Colon (tissue), 2 donors: ENCODE measurements around the gene HNRNPR.
"Not testable (repeated sequence)": the region's sequence is repeated elsewhere in the genome, so short reads cannot be mapped to it uniquely, and the experiment has no call there.

Experiments used
- FAIRE-seq: peaks from 2 replicates; lab custom pipeline; 2012; peaks lifted over from hg19 to GRCh38; lab: Jason Lieb, UNC
- donor health status: control.
- donor health status: control.

Gene HNRNPR

DNA sequence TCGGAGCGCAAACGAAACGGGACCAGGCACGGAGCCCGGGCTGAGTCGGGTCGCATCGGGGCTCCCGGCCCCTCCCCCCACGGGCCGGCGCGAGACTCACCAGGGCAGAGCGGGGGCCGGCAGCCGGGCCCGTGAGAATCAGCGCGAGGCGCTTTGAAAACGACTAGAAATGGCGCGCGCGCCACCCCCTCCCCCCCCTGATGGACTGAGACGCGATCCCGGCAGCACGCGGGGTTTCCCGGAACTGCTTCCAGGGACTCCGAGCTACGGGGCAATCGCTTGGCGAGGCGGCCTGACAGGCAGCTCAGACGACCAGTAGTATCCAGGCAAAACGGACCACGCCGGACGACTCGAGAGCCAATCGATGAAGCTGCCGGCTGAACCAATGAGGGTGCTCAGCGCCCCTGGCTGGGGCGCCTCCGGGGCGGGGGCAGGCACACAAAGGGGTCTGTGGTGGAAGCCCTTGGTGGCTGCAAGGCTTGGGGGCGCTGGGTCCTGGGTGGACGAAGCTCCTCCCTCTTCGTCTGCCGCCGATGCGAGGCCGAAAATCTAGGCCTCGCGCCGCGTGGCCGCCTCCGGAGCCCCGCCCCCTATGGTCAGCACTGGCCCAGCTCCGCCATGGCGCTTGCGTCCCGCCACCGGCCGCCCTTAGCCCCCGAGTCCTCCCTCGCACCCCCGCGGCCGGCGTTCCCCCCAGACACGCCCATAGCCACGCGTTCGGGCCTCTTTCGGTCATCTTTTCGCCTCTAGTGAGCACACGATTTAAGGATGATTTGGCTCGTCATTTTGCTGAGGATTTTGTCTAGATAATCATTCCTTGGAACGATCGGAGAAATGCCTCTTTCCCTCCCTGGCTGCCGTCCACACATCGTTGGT is at the start of gene HNRNPR:
Gene HNRNPR, minus strand, starts transcription at position 174 of the 876 bp plus-strand sequence. CDS start 3,276 bp downstream, outside the sequence.
- FAIRE-seq = no peak

DNA sequence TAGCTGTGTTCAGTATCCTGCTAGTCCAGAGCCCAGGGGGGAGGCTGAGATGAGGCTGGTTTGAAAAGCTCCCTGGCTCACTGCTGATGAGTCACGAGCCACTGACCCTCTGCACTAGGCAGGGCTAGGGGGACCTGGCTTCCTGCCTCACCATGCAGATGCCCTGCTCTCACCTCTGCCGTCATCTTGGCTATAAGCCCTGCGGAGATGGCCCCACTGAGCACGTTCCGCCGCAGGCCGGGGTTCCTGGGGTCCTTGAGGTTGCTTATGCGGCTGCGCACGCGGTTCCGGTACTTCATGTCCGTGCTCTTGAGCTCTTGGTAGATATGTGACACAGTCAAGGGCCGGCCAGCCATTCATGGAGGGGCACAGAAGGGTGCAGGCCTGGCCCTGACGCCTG is 49.6 kb upstream of the HNRNPR start:
- no peak for FAIRE-seq

DNA sequence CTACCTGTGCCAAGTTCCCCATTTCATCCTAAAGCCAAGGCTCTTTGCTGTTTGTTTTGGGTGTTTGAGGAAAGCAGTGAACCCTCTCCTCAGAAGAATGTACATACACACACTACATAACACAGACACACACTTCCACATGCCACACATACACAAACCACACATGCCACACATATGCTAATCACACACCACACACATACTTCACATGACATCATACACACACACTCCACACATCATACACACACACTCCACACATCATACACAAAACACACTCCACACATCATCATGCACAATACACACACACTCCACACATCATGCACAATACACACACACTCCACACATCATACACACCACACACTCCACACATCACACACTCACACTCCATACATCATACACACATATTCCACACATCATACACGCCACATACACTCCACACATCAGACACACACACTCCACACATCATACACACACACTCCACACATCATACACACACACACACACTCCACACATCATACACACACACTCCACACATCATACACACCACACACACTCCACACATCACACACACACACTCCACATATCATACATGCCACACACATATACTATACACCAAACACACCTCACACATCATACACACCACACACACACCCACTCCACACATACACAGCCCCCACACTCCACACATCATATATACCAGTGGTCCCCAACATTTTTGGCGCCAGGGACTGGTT is 48.2 kb upstream of the HNRNPR start:
- peak; percentile 94 for FAIRE-seq

DNA sequence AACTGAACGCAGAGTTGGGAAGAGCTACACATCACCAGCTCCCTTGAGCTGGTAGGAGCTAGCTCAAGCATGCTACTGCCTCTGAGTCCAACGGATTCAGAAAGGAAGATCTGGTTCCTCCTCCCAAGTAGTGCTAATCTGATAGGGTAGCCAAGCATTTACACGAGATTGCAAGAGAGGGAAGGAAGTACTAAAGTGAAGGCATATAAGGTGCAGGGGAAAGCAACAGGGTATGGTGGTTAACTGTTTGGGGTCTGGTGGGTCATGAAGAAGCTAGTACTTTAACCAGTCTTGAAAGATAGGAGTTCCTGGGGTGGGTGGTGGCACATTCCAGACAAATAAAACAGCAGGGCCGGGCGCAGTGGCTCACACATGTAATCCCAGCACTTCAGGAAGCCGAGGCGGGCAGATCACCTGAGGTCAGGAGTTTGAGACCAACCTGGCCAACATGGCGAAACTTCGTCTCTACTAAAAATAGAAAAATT is 45.8 kb upstream of the HNRNPR start:
- no peak for FAIRE-seq

DNA sequence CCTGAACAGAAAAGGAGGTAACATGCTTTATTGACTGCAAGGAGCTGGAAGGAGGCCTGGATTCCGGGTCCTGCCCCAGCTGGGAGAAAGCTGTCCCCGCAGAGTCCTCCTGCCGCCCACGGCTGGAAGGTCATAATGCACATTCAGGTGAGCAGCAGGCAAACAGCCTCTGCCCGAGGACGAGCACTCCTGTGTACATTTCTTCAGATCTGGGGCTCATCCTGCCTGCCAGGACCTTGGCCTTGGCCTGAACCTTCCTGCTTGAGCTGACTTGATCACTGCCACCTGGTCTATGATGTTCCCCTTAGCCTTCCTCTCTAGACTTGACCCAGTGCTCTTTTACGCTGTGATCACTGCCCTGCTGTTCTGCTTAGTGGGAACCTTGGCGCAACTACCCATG is 43.4 kb upstream of the HNRNPR start:
- FAIRE-seq = no peak

DNA sequence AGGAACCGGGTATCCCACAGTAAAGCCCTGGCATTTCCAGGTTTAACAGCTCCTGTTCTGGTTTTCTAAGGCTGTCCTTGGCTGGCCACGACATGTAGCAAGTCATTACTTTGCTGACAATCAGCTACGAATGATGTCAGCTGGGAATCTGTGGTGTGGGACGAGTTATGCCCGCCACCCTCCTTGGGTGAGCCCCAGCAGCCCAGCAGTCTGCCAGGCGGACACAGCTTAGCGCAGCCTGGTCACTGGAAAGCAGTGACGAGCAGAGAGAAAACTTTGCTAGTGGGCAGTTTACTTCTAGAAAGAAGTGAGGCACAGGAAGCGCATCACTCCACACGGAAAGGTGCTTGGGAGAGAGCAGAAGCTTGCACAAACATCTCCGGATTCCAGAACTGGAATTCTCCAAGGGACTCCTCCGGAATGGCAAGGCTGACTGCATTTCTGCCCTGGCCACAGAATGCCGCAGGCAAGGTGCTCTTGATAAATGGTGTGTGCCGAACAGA is 41.1 kb upstream of the HNRNPR start:
- FAIRE-seq = no peak

DNA sequence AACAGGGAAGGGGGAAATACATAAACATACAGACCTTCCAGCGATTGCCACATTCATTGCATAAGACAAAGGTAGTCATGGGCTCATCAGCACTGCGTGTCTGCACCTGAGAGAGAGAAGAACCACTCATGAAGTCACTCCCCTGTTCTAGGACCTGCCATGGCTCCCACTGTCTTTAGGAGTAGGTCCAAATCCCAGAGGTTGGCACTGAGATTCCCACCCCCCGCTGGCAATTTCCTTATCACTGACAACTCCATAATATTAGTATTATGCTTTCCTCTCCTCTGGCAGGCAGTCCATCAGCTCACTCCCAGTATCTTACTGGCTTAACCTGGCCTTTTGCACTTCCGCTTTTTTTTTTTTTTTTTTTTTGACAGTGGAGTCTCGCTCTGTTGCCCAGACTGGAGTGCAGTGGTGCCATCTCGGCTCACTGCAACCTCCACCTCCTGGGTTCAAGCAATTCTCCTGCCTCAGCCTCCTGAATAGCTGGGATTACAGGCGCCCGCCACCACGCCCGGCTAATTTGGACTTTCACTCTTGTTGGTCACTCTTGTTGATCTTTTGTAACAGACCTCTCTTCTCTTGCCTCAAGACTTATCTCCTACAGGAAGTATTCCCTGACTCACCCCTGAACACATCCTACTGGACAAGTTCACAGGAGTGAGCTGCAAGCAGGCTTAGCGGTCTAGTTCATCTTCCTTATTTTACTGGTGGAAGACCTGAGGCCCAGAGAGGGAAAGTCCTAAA is 40.4 kb upstream of the HNRNPR start:
- FAIRE-seq = no peak

DNA sequence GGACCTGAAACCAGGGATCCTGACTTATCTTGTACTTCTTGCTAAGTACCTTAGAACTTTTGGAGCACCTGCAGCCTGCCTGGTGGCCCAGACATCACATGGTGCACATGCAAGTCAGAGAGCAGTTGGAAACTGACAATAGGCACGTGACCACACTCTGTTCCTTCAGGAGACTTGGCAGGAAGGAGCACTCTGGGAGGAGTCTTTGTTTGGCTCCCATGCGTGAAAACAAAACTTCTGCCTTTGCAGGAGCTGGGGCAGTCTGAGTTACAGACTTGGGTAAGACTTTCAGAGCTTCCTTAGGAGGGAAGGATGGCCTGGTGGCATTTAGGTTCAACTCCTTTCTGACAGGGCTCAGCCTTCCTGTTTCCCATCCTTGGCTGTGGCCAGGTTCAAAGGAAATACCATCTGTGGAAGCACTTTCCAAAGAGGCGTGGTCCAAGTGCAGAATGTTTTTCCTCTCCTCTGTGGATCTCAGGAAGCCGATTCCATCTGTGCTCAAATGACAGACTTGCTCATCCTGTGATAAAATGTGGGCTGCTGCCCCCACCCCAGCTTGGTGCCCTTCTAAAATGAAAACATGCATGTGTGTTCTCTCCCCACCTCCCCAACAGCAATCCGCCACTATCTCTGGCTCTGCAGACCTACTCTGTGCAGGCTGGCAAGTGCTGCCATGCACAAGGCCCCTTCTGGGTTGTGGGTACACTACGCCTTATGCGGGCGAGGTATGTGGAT is 39.7 kb upstream of the HNRNPR start:
- FAIRE-seq = no peak

DNA sequence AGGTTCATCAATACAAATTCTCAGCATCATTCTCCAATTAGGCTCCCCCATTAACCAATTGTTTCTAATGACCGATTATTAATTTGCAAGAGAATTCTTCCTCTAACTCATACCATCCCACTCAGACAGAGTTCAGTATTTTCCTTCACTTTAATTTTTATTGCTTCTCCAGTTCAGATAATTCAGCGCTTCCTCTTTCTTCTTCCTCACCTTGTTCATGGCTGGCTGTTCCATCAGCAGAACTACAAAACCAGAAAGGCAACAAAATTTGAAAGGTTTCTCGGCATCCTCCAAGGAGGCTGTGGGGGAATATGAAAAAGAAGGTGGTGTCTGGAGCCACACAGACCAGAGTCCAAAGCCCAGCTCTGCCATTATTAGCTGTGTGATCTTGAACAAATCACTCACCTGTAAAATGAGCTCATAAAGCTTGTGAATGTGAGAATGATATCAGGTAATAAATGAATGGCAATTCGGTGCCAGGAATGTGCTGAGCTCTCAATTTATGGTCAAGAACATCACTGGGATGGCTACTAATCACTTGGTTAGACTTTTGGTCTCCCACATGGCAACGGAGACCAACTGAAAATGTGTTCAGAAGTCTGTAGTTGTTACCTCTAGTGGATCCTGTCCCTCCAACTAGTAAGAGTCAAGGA is 37.3 kb upstream of the HNRNPR start:
- no peak for FAIRE-seq

DNA sequence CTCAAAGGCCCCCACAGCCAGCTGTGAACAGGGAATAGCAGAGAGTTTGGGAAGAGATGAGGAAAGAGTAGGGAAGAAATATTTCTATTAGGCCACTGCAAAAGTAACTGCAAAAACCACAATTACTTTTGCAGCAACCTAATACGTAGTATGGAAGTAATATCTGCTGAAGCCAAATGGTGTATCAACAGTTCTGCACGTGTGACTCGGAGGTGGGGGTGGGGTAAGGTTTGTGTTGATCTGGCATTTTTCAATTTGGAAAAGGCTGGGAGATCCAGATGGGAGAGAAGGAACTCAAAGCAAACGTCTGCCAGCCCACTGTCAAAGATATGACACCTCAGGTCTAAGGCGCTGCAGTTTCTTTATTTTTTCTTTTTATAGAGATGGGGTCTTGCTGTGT is 36.6 kb upstream of the HNRNPR start:
- no peak for FAIRE-seq

DNA sequence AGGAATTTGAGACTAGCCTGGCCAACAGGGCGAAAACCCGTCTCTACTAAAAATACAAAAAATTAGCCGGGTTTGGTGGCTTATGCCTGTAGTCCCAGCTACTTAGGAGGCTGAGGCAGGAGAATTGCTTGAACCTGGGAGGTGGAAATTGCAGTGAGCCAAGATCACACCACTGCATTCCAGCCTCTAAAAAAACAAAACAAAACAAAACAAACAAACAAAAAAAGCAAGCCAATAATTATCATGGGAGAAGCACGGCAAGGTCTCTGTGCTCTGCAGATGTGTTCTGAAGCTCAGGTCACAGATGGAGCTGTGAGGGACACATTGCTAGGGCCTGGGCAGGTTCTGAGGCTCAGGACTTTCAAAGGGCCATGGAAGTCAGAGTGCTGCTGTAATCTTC is 36.2 kb upstream of the HNRNPR start:
- not testable (repeated sequence) for FAIRE-seq

DNA sequence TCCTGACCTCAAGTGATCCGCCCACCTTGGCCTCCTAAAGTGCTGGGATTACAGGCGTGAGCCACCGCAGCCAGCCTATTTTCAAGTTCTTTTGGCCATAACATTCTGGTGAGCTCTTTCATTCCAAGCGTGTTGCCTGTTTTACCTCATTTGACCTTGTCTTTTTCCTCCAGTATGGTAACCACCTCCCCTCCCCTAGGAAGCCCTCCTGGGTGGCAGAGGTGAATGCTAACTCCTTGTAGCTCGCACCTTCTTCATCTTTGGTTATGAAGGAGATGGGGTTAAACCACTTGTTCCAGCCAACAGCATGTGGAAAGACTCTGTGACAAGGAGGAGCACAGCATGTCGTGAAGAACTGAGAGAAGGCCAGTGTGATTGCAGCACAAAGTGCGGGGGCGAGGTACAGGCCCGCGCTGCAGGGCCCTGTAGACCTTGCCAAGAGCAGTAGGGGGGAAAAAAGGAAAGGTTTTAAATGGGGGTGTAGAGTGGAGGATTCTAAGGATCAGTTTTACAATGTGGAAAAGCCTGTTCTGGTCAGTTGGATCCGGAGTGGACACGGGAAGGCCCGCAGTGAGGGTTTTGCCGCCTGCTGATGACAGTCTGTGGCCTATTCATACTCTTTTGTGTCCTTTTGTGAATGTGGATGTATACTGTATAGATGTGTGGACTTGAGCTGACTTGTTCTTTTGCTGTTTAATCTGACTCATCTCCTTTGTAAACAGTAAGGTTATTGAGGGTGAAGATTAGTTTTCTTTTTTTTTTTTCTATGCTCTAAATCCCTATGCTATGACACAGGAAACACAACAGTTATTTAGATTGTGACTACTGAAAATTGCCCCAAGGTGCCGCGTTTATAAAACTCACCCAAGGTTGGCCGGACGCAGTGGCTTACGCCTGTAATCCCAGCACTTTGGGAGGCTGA is 33.1 kb upstream of the HNRNPR start:
- FAIRE-seq = no peak

DNA sequence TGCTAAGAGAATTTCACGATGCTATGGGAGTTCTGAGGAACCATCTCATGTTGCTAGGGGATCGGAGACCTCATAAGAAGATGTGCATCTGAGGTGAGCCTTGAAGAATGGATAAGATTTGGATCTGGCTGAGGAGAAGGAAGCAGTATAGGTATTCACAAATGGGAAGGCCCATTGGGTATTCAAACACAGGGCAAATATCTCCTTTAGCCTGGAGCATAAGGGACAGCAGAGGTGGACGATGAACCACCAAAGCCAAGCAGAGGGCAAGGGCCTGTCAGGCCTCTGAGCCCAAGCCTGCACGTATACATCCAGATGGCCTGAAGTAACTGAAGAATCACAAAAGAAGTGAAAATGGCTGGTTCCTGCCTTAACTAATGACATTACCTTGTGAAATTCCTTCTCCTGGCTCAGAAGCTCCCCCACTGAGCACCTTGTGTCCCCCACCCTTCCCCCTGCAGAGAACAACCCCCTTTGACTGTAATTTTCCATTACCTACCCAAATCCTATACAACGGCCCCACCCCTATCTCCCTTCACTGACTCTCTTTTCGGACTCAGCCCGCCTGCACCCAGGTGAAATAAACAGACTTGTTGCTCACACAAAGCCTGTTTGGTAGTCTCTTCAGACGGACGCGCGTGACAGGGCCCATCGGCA is 30.1 kb upstream of the HNRNPR start:
- not testable (repeated sequence) for FAIRE-seq

DNA sequence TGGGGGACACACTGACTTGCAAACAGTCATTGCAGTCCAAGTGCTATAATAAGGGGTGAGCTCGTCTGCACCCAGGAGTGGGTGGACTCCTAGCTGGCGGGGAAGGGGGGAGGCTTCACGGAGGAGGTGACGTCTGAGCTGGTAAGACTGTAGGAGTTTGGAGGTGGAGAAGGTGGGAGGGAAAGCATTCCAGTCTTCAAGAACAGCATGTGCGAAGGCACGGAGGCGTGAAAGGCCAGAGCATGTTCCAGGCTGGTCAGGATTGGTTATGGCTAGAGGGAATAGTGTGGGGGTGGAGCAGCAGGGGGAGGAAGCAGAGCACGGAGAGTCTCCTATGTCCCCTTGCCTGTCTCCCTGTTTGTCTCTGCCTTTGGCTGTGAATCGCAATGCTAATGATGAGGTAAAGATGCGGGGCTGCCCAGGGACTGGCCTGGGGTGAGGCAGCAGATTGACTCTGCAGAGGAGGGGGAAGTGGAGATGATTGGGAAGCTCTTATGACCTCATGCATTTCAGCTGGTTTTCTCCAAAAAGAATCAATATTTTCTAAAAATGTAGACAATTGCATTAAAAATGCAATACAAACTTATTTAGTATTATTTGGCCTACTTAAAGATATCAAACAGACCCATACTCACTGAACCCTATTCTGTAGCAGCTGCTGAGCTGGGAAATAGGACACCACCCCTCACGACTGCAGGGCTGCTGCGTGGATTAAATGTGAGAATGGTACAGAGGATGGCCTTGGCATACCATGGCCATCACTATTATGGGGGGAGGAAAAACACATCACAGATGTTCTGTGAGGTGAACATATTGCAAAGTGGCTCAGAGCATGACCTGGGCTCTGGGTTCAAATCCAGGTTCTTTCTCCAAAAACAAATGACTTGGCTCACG is 28.1 kb upstream of the HNRNPR start:
- FAIRE-seq = no peak

DNA sequence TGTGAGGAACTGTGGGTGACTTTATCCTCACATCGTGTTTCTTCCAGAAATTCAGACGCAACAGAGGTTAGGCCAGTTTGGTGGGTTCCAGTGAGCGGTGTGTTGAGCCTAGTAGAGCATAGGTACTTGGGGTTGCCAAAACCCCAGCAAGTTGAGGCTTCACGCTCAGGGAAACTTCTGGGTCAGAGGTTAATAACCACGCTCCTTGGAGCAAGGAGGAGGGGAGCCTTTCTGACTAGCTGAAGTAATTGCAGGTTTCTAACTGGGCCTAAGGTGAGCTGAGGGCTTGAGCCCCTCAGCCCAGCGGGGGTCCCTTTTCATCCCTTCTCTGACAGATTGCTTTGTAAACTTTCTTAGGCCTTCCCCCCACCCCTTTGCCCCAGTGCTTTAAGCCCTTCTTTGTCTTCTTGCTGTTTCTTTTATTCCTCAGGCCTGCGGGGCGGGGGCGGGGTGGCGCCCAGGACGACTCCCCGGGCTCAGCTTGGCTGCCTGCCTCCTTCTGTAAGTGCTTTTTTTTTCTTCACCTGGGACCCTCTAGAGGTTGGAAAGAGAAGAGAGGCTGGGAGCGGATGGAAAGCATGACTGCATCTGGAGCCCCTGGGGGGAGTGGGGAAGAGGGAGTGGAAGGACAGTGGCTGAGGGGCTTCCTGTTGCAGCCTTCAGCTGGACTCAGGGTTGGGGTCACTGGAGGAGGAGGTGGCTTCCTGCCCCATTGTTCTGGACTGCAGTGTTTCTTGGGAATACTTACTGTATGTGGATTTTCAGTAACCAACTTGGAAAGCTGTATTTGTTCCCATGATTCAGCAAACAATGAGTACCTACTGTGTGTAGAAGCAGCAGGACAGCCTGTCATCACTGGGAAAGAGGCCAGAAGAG is 26.9 kb upstream of the HNRNPR start:
- no peak for FAIRE-seq

DNA sequence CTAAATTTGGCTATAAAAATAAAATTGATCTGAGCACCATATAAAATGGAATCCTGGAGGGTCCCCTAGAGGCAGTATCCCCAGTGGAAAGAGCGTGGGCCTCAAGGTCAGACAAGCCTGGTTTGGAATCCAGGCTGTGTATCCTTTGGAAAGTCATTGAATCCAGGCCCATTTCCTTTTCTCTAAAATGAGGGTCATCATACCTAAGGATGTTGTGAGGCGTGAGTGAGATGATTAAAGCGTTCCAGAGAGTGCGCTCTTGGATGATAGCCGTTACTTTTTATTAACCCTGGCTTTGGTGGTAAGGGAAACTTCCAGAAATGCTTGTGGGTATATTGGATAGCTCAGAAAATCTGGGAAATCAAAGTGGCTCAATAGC is 26.2 kb upstream of the HNRNPR start:
- no peak for FAIRE-seq

DNA sequence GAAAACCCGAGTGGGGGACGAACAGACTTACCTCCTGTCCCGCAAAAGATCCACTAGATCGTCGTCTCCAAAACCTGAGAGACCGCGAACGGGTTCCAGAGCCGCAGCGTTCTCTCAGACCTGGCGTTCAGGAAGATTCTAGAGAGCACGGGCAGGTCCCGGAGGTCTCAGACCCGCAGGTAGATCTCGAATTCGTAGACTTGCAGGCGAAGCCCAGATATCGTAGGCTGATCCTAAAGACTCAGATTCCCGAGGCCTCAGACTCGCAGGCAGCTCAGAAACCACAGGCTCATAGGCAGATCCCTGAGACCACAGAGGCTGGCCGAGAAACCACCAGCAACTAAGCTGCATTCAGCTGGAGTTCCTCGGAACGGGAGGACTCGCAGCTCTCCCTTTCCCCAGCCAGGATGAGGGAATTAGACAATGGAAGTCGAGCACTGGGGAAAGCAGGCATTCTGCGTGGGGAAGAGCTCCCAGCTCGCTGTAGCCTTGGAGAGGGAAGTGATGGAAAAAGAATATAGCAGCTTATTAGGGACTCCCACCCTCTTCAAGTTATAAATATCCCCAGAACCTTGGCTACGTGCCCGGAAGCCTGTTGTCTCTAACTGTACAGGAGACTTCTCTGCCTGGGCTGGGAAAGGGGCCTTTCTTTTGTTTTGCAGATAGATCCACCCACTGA is 25.4 kb upstream of the HNRNPR start, which contains the start of gene ZNF436:
Gene ZNF436, minus strand, starts transcription at position 502 of the 679 bp plus-strand sequence. CDS start 1,831 bp downstream, outside the sequence.
- FAIRE-seq = no peak
